Type B pancreatic cell (in vitro differentiated cells): ENCODE measurements around the gene PSMA1. TPM values are rescaled to one million over a fixed set of nuclear protein-coding genes. Genes with fewer than 3 reads are reported as not detected.
A peak's percentile ranks its signal among the peaks of the same experiment; 100 is the strongest.

Experiments
- DNase-seq: peaks from one replicate; pipeline ENCODE4 v3.0.0; 2021; ENCODE audit warnings: mixed read lengths; ENCODE audit not compliant: unreplicated experiment; ENCODE audit errors: extremely low spot score
- H3K27ac Mint-ChIP-seq: 2 replicates; pipeline ENCODE4 v1.8.0; 2021; ENCODE audit warnings: mild to moderate bottlenecking, mixed read lengths
- H3K27me3 Mint-ChIP-seq: 2 replicates; pipeline ENCODE4 v1.8.0; 2021; ENCODE audit warnings: mixed read lengths
- H3K36me3 Mint-ChIP-seq: 2 replicates; pipeline ENCODE4 v1.8.0; 2021; ENCODE audit warnings: mixed read lengths
- H3K4me1 Mint-ChIP-seq: one replicate; pipeline ENCODE4 v1.8.0; 2021; ENCODE audit warnings: mixed read lengths; ENCODE audit not compliant: unreplicated experiment
- H3K4me3 Mint-ChIP-seq: 2 replicates; pipeline ENCODE4 v1.8.0; 2021; ENCODE audit warnings: mild to moderate bottlenecking, mixed read lengths
- H3K9me3 Mint-ChIP-seq: 2 replicates; pipeline ENCODE4 v1.8.0; 2021; ENCODE audit warnings: mixed read lengths
- total RNA-seq: library from RNA; stranded (reverse); gene quantifications from 2 replicates; pipeline ENCODE4 v1.2.1, GENCODE V29; 2021; ENCODE audit warnings: low replicate concordance
- TF ChIP-seq, protein P1 (sequence below): fragments of 200-600 bp; sonication (generic); conservative IDR thresholded peaks from 2 replicates; pipeline ENCODE4 v1.5.0; 2021; ENCODE audit warnings: antibody characterized with exemption, mild to moderate bottlenecking

The PSMA1 gene
- total RNA-seq, 1 donor from 2014 or later, result 150 TPM

DNA sequence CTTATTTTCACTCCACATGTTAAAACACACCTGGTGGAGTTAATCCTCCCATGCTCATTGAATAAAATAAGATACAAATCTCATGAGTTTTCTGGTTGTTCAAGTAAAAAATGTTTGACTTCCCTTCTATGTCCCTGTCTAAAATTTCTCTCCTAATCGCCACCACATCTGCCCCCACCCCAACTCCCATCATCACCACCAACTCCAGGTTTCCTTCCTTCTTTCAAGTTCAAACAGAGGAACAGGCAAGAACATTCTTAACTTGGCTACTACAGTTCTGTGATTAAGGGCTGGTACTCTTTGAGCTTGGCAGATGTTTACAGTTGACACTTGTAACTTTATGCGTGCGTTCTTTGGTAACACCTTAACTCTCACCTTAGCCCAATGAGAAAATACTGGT lies 9.1 kb upstream of the PSMA1 start:
- Mint-ChIP-seq H3K27me3 (no peaks in the 10 kb centered on the region), H3K9me3 (no peaks in the 10 kb centered on the region), H3K27ac (no peak overlapping the region), H3K4me3 (no peak overlapping the region), H3K36me3 (no peaks in the 10 kb centered on the region), H3K4me1 (no peaks in the 10 kb centered on the region)
- TF ChIP-seq, protein P1, sequence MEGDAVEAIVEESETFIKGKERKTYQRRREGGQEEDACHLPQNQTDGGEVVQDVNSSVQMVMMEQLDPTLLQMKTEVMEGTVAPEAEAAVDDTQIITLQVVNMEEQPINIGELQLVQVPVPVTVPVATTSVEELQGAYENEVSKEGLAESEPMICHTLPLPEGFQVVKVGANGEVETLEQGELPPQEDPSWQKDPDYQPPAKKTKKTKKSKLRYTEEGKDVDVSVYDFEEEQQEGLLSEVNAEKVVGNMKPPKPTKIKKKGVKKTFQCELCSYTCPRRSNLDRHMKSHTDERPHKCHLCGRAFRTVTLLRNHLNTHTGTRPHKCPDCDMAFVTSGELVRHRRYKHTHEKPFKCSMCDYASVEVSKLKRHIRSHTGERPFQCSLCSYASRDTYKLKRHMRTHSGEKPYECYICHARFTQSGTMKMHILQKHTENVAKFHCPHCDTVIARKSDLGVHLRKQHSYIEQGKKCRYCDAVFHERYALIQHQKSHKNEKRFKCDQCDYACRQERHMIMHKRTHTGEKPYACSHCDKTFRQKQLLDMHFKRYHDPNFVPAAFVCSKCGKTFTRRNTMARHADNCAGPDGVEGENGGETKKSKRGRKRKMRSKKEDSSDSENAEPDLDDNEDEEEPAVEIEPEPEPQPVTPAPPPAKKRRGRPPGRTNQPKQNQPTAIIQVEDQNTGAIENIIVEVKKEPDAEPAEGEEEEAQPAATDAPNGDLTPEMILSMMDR, result no peak
- DNase-seq, result no peak

DNA sequence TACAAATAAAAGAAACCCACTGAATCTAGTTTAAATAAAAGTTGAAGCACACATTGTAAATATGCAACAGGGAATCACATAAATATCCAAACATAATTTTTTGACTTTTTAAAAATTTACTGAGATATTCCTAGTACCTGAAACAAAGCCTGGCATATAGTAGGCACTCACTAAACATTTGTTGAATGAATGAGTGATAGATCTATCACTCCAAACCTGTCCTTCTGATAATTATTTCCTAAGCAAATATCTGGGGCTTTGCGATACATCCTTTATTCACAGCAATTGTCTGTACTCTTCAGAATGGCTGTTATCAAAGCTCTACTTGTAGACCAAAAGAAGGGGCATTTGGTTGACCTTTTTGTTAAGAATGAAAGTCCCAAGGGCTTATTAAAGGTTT lies 2.6 kb upstream of the PSMA1 start:
- DNase-seq, result no peak
- Mint-ChIP-seq H3K36me3 (peaks cover 9% of the 10 kb centered on the region), H3K27ac (no peak overlapping the region), H3K9me3 (no peaks in the 10 kb centered on the region), H3K27me3 (no peaks in the 10 kb centered on the region), H3K4me3 (no peak overlapping the region), H3K4me1 (peaks cover 15% of the 10 kb centered on the region)
- TF ChIP-seq, protein P1, result no peak

DNA sequence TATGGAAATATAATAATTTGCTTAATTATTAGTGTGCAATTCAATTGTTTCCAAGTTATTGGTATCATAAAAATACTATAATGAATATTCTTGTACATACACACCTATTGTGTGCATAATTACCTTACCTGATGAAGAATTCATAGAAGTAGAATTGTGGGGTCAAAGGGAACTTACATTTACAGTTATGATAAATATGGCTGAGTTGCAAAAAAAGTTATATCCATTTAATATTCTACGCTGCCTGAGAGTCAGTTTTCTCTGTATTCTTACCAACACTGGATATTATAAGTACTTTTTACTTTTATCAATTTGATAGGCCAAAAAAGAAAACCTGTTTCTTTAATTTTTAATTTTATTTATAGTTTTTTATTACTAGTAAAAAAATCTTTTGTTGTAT lies 2.1 kb upstream of the PSMA1 start:
- Mint-ChIP-seq H3K9me3 (no peaks in the 10 kb centered on the region), H3K4me1 (peaks cover 15% of the 10 kb centered on the region), H3K4me3 (no peak overlapping the region), H3K27me3 (no peaks in the 10 kb centered on the region), H3K27ac (no peak overlapping the region), H3K36me3 (peaks cover 13% of the 10 kb centered on the region)
- TF ChIP-seq, protein P1, result no peak
- DNase-seq, result no peak

DNA sequence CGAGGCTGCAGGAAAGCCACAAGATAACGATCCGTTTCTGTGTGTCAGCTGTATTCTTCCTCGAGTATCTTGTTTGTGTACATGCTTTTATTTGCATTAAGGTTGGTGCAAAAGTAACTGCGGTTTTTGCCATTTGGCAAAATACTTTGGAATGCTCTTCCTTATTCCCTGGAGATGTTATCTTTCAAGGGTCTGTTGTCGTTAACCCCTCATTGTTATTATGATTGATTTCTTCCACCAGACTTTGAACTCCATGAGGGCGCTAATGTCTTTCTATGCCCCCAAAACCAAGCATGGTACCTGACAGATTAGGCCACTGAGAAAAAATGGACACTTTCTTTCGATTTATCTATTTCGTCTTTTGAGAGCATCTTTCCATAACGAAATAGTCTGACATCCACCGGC lies 563 bp upstream of the PSMA1 start:
- TF ChIP-seq, protein P1, result no peak
- Mint-ChIP-seq H3K36me3 (peaks cover 14% of the 10 kb centered on the region), H3K9me3 (no peaks in the 10 kb centered on the region), H3K27ac (peak overlapping the region; percentile 87), H3K4me3 (peak overlapping the region; percentile 95), H3K4me1 (peaks cover 15% of the 10 kb centered on the region), H3K27me3 (no peaks in the 10 kb centered on the region)
- no peak for DNase-seq

DNA sequence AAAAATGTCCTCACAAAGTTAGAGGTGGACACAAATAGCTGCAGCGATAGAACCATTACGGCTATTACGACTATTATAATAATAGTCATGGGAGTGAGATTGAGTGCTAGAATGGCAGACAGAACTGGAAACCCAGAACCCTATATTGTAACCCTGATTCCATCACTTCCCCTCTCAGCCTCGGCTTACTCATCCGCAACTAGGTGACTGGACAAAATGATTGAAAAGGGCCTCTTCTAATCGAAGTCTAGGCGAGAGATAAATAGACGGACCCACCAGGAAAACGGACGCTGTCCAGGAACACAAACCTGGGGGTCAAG lies 629 bp downstream of the PSMA1 start:
- peak overlapping the region; percentile 95 for H3K4me3 Mint-ChIP-seq
- TF ChIP-seq, protein P1, result no peak
- peaks cover 15% of the 10 kb centered on the region for H3K4me1 Mint-ChIP-seq
- H3K27ac Mint-ChIP-seq, result peak overlapping the region; percentile 87
- peaks cover 17% of the 10 kb centered on the region for H3K36me3 Mint-ChIP-seq
- no peaks in the 10 kb centered on the region for H3K27me3 Mint-ChIP-seq
- DNase-seq, result no peak
- H3K9me3 Mint-ChIP-seq, result no peaks in the 10 kb centered on the region

DNA sequence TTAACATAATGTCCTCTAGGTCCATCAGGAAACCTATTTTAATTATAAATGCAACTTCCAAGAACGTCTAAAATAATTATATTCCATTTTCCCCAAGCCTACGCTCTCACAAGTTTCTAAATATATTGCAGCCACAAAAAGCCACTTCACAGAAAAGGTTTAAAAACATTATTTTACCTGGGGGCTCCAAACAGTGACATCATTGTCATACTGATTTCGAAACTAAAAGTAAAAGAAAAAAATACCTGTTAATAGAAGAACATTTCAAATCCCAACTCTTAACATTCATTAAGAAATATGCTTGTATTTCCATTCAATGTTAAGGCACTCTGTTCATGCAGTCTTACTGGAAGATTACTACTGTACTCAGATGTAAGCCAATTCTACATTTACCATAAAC lies 1.4 kb downstream of the PSMA1 start:
- Mint-ChIP-seq H3K4me1 (peaks cover 15% of the 10 kb centered on the region), H3K9me3 (no peaks in the 10 kb centered on the region)

More for the DNA sequence above, 1.4 kb downstream of the PSMA1 start:
- TF ChIP-seq, protein P1, result no peak
- DNase-seq, result no peak
- peak overlapping the region; percentile 95 for H3K4me3 Mint-ChIP-seq
- H3K27ac Mint-ChIP-seq, result peak overlapping the region; percentile 87
- peaks cover 18% of the 10 kb centered on the region for H3K36me3 Mint-ChIP-seq
- no peaks in the 10 kb centered on the region for H3K27me3 Mint-ChIP-seq
